Measurements from ENCODE around the gene SLC2A13. TPM values are rescaled to one million over a fixed set of nuclear protein-coding genes. Genes with fewer than 3 reads are reported as not detected.

SLC2A13 gene
- polyA plus RNA-seq, 1 donor (not counting 4 experiments of a cell fraction or from before 2014, with no cell fraction given): 1.1 TPM

DNA sequence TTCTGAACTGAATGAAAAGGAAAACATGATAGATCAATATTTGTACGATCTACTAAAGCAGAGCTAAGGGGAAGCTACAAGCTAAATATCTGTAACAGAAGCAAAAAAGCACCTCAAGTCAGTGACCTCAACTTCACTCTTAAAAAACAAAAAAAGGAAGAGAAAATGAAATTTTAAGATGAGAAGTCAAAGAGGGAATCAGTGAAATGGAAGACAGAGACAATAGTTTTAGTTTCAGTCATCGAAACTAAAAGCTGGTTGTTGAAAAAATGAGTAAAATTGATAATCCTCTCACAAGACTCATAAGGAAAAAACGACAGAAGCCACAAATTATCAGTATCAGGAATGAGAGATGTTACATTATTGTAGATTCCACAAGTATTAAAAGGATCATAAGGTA lies 11.9 kb upstream of the SLC2A13 start:
- no peak for FAIRE-seq
- Histone ChIP-seq H3K4me3 (ENCODE audit: control insufficient read depth in 2 of 3, extremely low read depth in 1 of 3, insufficient read depth in 2 of 3, low read depth in 1 of 3, low read length in 3 of 3) (no peak overlapping the region), H3K4me2 (ENCODE audit: control insufficient read depth, extremely low read depth, insufficient read depth, low read depth, low read length) (no peak overlapping the region), H3K27me3 (ENCODE audit: control insufficient read depth, extremely low read depth, insufficient read depth, low read length) (no peaks in the 10 kb centered on the region), H4K20me1 (ENCODE audit: control insufficient read depth, extremely low read depth, insufficient read depth, low read length) (no peaks in the 10 kb centered on the region), H3K9ac (ENCODE audit: control insufficient read depth, extremely low read depth, insufficient read depth, low read length) (no peak overlapping the region), H3K9me1 (ENCODE audit: control insufficient read depth, extremely low read depth, insufficient read depth, low read length) (no peaks in the 10 kb centered on the region), H3K9me3 (ENCODE audit: control insufficient read depth, low read depth, low read length) (no peaks in the 10 kb centered on the region), H3K4me1 (ENCODE audit: control insufficient read depth, extremely low read depth, insufficient read depth, low read length) (no peaks in the 10 kb centered on the region), H2AFZ (ENCODE audit: control insufficient read depth, low read length) (no peak overlapping the region), H3K36me3 (ENCODE audit: control insufficient read depth in 2 of 2, extremely low read depth in 1 of 2, insufficient read depth in 2 of 2, low read length in 2 of 2) (no peaks in the 10 kb centered on the region), H3K27ac (ENCODE audit: control insufficient read depth, insufficient read depth, low read length) (no peak overlapping the region), H3K79me2 (ENCODE audit: control insufficient read depth, insufficient read depth, low read length) (no peaks in the 10 kb centered on the region)
- dilution Hi-C loops (cut with MboI; ENCODE audit: extremely low pct_ligation_motif_present, low sequenced_read_pairs): no loop called here
- no peak for DNase-seq (ENCODE audit: low read depth, low spot score)
- TF ChIP-seq EZH2 (IDR thresholded peaks at IDR 0.05; ENCODE audit: low read length): no peak
- TF ChIP-seq, protein P1, sequence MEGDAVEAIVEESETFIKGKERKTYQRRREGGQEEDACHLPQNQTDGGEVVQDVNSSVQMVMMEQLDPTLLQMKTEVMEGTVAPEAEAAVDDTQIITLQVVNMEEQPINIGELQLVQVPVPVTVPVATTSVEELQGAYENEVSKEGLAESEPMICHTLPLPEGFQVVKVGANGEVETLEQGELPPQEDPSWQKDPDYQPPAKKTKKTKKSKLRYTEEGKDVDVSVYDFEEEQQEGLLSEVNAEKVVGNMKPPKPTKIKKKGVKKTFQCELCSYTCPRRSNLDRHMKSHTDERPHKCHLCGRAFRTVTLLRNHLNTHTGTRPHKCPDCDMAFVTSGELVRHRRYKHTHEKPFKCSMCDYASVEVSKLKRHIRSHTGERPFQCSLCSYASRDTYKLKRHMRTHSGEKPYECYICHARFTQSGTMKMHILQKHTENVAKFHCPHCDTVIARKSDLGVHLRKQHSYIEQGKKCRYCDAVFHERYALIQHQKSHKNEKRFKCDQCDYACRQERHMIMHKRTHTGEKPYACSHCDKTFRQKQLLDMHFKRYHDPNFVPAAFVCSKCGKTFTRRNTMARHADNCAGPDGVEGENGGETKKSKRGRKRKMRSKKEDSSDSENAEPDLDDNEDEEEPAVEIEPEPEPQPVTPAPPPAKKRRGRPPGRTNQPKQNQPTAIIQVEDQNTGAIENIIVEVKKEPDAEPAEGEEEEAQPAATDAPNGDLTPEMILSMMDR (optimal IDR thresholded peaks at IDR 0.05 in 1 of 3, IDR thresholded peaks at IDR 0.05 in 1 of 3, conservative IDR thresholded peaks at IDR 0.05 in 1 of 3; ENCODE audit: extremely low read depth in 1 of 3, insufficient read depth in 2 of 3, low read length in 3 of 3): no peak

DNA sequence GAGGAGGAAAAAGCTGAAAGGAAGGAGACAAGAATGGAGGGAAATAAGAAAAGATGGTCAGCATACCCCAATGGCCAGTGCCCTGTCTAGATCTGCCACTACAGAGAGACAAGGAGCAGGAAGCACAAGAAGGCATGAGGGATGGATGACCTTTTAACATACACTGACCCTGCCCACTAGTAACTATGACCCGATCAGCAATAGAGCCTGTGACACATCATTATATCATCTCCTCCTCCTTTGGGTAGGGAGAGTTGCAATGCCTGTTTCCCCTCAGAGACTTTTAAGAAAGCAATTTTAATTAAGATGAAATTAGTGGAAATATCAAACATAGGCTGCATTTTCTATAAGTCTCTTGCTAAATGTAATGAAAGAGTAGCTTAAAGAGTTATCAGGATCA lies 4.7 kb upstream of the SLC2A13 start:
- H4K20me1 ChIP-seq (ENCODE audit: control insufficient read depth, extremely low read depth, insufficient read depth, low read length): no peaks in the 10 kb centered on the region
- TF ChIP-seq, protein P1 (optimal IDR thresholded peaks at IDR 0.05 in 1 of 3, IDR thresholded peaks at IDR 0.05 in 1 of 3, conservative IDR thresholded peaks at IDR 0.05 in 1 of 3; ENCODE audit: extremely low read depth in 1 of 3, insufficient read depth in 2 of 3, low read length in 3 of 3): no peak
- no peak for TF ChIP-seq EZH2 (IDR thresholded peaks at IDR 0.05; ENCODE audit: low read length)
- H3K9me3 ChIP-seq (ENCODE audit: control insufficient read depth, low read depth, low read length): no peaks in the 10 kb centered on the region
- H3K4me1 ChIP-seq (ENCODE audit: control insufficient read depth, extremely low read depth, insufficient read depth, low read length): peaks cover 13% of the 10 kb centered on the region
- no peak overlapping the region for H2AFZ ChIP-seq (ENCODE audit: control insufficient read depth, low read length)
- H3K27ac ChIP-seq (ENCODE audit: control insufficient read depth, insufficient read depth, low read length): no peak overlapping the region
- H3K27me3 ChIP-seq (ENCODE audit: control insufficient read depth, extremely low read depth, insufficient read depth, low read length): no peaks in the 10 kb centered on the region
- H3K4me2 ChIP-seq (ENCODE audit: control insufficient read depth, extremely low read depth, insufficient read depth, low read depth, low read length): no peak overlapping the region
- no peaks in the 10 kb centered on the region for H3K36me3 ChIP-seq (ENCODE audit: control insufficient read depth in 2 of 2, extremely low read depth in 1 of 2, insufficient read depth in 2 of 2, low read length in 2 of 2)
- dilution Hi-C loops (cut with MboI; ENCODE audit: extremely low pct_ligation_motif_present, low sequenced_read_pairs): no loop called here
- no peak overlapping the region for H3K4me3 ChIP-seq (ENCODE audit: control insufficient read depth in 2 of 3, extremely low read depth in 1 of 3, insufficient read depth in 2 of 3, low read depth in 1 of 3, low read length in 3 of 3)
- no peaks in the 10 kb centered on the region for H3K79me2 ChIP-seq (ENCODE audit: control insufficient read depth, insufficient read depth, low read length)
- no peaks in the 10 kb centered on the region for H3K9me1 ChIP-seq (ENCODE audit: control insufficient read depth, extremely low read depth, insufficient read depth, low read length)
- H3K9ac ChIP-seq (ENCODE audit: control insufficient read depth, extremely low read depth, insufficient read depth, low read length): no peak overlapping the region
- no peak for DNase-seq (ENCODE audit: low read depth, low spot score)
- no peak for FAIRE-seq

Measured in keratinocyte (primary cell).